Measurements from ENCODE around the gene THSD7A. TPM values are rescaled to one million over a fixed set of nuclear protein-coding genes. Genes with fewer than 3 reads are reported as not detected.

THSD7A gene
- total and polyA plus RNA-seq, 4 donors, result 0.15 to 2.7 (median 1.9) TPM

- TF ChIP-seq SP1 (IDR thresholded peaks at IDR 0.05), result no peak
- no peak for TF ChIP-seq CTCF (IDR thresholded peaks at IDR 0.05; ENCODE audit: low read depth, low read length, missing input control)
- no peak for TF ChIP-seq MAX (IDR thresholded peaks at IDR 0.05)
- no peak for TF ChIP-seq TAF1 (conservative IDR thresholded peaks at IDR 0.05)
- TF ChIP-seq RAD21 (IDR thresholded peaks at IDR 0.05), result no peak
- no peak for TF ChIP-seq REST (IDR thresholded peaks at IDR 0.05)
- TF ChIP-seq EGR1 (IDR thresholded peaks at IDR 0.05; ENCODE audit: low read depth in 2 of 2), result no peak
- no peak for TF ChIP-seq ZBTB33 (IDR thresholded peaks at IDR 0.05)
- no peak for TF ChIP-seq HNF4G (IDR thresholded peaks at IDR 0.05)
- TF ChIP-seq ATF3 (IDR thresholded peaks at IDR 0.05), result no peak
- no peak for TF ChIP-seq FOXA1 (IDR thresholded peaks at IDR 0.05)
- TF ChIP-seq GABPA (IDR thresholded peaks at IDR 0.05 in 1 of 2, conservative IDR thresholded peaks at IDR 0.05 in 1 of 2), result no peak
- TF ChIP-seq YY1 (IDR thresholded peaks at IDR 0.05), result no peak
- Histone ChIP-seq H3K9ac (ENCODE audit: low read depth in 1 of 2, low read length in 2 of 2) (no peak overlapping the region), H3K36me3 (ENCODE audit: control insufficient read depth in 4 of 4, insufficient read depth in 3 of 4, low read depth in 1 of 4, low read length in 3 of 4) (no peaks in the 10 kb centered on the region), H3K4me1 (ENCODE audit: control insufficient read depth in 4 of 4, insufficient read depth in 4 of 4, low read length in 3 of 4) (no peaks in the 10 kb centered on the region), H3K9me3 (ENCODE audit: control insufficient read depth in 4 of 4, low read length in 3 of 4) (no peaks in the 10 kb centered on the region), H3K27me3 (ENCODE audit: control insufficient read depth in 4 of 4, insufficient read depth in 4 of 4, low read length in 3 of 4) (no peaks in the 10 kb centered on the region), H3K27ac (ENCODE audit: low read depth in 1 of 2, low read length in 2 of 2) (no peak overlapping the region), H3K4me3 (ENCODE audit: low read depth in 1 of 3, low read length in 3 of 3) (no peak overlapping the region)
- DNase-seq (ENCODE audit: low spot score), result no peak
Observed at GRCh38 chr7:11551470-11551869, 280.5 kb downstream of the THSD7A start.

- Histone ChIP-seq H3K27ac (ENCODE audit: low read depth in 1 of 2, low read length in 2 of 2) (no peak overlapping the region), H3K9me3 (ENCODE audit: control insufficient read depth in 4 of 4, low read length in 3 of 4) (no peaks in the 10 kb centered on the region), H3K9ac (ENCODE audit: low read depth in 1 of 2, low read length in 2 of 2) (no peak overlapping the region), H3K4me3 (ENCODE audit: low read depth in 1 of 3, low read length in 3 of 3) (no peak overlapping the region), H3K4me1 (ENCODE audit: control insufficient read depth in 4 of 4, insufficient read depth in 4 of 4, low read length in 3 of 4) (no peaks in the 10 kb centered on the region), H3K27me3 (ENCODE audit: control insufficient read depth in 4 of 4, insufficient read depth in 4 of 4, low read length in 3 of 4) (no peaks in the 10 kb centered on the region), H3K36me3 (ENCODE audit: control insufficient read depth in 4 of 4, insufficient read depth in 3 of 4, low read depth in 1 of 4, low read length in 3 of 4) (no peaks in the 10 kb centered on the region)
- no peak for TF ChIP-seq ZBTB33 (IDR thresholded peaks at IDR 0.05)
- no peak for TF ChIP-seq GABPA (IDR thresholded peaks at IDR 0.05 in 1 of 2, conservative IDR thresholded peaks at IDR 0.05 in 1 of 2)
- no peak for TF ChIP-seq SP1 (IDR thresholded peaks at IDR 0.05)
- TF ChIP-seq HNF4G (IDR thresholded peaks at IDR 0.05), result no peak
- TF ChIP-seq TAF1 (conservative IDR thresholded peaks at IDR 0.05), result no peak
- WGBS, result 42% methylated on average over 1 of the region's 1 CpG
- no peak for DNase-seq (ENCODE audit: low spot score)
Observed at GRCh38 chr7:11548532-11548931, 283.5 kb downstream of the THSD7A start.

All from liver (tissue), 9 donors.